Stimulated activated CD4-positive, alpha-beta T cell treated with anti-CD3 and anti-CD28 coated beads, Interleukin-1b, Interleukin-23, amount 100 ng/mL, for 48 hours (primary cell): ENCODE data around the gene CRYZL1.
"Not testable (repeated sequence)": the region's sequence is repeated elsewhere in the genome, so short reads cannot be mapped to it uniquely, and the experiment has no call there.

Experiments
- DNase-seq: peaks from one replicate; pipeline ENCODE4 v3.0.0-alpha.2; 2020

CRYZL1 gene

DNA sequence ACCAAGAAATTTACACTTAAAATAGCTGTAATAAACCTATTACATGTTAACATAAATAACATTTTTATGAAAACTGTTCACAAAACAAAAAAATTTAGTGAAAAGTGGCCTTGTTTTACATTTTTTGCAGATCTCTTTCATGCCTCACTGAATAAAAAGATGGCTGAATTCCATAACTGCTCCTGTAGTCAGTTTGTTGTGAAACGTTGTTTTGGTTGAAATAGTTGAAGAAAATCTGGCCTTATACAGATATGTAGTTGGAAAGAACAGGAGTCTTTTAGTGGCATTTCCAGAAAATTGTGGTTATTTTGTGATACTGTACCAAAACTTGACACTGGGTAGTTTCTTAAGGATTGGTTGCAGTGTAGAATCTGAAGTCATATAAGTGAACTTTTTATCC lies 18.9 kb upstream of the CRYZL1 start:
- no peak for DNase-seq

DNA sequence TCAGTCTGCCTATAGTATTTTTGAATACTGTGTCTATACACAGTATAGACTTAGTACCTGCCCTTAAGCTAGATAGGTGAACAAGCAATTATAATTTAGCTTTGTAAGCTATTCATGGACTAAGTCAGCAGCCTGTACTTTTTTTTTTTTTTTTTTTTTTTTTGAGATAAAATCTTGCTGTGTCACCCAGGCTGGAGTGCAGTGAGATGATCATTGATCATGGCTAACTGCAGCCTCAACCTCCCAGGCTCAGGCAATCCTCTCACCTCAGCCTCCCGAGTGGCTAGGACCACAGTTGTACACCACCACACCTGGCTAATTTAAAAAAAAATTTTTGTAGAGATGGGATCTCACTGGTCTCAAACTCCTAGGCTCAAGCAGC lies 18.0 kb upstream of the CRYZL1 start:
- DNase-seq: no peak

DNA sequence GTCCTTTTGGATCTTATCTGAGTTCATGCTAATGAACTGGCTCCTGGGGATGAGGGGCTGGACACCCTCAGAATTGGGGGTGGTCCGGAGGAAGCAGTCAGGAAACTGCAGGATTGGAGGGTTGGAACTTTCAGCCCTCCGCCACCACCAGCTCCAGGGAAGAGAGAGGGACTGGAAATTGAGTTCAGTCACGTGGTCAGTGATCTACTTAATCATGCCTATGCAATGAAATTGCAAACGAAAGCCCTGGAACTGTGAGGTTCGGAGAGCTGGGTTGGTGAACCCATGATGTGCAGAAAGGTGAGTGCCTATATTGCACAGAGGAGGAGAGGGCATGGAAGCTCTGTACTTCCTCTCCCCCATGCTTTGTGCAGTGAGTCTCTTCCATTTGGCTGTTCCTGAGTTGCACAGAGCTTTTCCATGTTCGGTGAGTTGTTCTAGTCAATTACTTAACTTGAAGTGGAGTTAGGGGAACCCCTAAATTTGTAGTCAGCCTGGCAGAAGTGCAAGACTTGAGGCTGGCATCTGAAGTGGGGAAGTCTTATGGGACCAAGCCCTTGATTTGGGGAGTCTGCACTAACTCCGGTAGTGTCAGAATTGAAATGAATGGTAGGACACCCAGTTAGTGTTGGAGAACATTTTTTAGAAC lies 17.5 kb upstream of the CRYZL1 start:
- no peak for DNase-seq

DNA sequence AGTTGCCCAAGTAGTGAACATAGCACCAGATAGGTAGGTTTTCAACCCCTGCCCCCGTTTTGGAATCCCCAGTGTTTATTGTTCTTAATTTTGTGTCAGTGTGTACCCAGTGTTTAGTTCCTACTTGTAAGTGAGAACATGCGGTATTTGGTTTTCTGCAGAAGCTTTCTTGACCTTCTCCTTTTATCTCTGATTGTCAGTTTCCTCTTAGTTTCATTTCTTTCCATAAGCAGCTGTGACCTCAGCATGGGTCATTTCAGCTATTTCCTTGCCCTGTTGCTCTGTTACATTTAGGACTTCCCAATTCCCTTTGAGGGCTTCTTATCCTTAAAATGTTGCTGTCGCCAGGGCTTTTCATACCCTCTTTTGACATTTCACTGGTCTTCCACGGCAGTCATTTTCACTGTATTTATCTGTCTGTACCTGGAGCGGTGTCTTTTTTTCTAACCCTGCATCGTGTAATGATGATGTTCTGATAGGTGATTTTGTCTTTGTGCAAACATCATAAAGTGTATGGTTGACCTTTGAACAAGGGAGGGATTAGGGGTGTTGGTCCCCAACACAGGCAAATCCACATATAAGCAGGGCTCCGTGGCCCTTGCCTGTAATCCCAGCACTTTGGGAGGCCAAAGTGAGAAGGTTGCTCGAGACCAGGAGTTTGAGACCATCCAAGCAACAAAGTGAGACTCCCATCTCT lies 15.7 kb upstream of the CRYZL1 start:
- no peak for DNase-seq

DNA sequence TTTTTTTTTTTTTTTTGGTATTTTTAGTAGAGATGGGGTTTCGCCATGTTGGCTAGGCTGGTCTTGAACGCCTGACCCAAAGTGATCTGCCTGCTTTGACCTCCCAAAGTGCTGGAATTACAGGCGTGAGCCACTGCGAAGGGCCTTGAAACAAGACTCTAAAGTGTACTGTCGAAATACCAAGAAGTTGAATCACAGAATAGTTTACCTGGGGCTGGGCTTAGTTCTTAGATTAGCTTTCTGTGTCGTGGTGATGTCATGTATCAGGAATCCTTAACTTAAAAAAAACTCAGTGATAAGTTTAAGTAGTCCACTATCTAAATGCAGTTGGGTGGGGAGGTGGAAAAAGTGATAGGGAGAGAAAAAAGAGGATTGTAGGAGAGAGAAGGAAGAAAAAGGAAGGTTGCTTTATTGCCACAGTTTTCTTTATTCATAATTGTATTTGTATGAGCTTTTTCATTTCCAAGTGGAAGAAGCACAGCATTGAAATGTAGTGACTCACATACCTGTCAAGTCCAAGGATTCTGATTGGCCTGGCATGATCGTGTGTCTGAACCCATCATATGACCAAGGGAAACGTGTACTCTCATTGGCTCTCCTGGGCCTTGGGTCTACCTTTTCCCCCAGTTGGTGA lies 14.2 kb upstream of the CRYZL1 start:
- no peak for DNase-seq

DNA sequence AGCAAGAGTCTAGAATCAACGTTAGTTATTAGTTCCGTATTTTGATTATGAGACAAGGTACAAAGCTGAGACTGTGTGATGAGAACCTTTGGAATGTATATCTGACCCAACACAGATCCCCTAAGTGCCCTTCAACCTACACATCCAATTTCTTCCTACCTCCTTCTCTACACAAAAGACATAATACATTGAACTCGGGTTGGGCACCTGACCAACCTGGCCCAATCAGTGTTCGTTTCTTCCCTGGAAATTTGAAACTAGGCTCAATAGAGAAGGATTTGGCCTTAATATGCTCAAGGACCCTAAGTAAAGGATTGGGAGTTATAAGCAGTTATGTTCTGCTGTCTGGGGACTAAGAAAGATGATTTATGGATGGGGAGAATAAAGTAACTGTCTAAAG lies 12.9 kb upstream of the CRYZL1 start:
- DNase-seq: no peak

DNA sequence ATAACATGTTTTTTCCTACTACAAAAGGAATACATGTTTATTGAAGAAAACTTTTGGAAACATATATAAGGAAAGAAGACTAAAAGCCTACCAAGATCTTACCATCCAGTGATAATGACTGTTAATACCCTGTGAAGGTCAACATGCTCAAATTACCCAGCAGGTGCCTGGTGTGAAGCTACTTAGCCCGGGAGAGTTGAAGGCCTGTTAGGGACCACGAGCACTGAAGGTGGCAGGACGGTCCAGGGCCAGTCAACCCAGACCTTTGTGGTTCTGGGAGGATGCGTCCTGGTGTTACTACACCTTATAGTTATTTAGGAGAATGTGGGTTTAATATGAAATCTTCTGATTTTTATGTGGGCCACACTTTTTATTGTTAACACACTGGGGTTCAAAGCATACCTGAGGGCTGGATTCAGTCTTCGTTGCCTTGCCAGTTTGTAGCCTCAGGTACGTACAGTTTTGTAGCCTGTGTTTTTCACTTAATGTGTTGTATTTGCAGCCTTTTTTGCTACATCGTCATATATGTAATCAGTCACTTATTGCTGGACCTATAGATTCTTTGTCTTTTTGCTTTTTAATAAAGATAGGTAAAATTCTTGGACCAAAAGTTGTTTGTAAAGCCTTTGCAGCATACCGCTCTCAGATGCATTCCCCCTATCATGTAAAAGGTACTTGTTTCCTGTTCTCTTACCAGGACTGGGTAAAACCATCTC lies 10.6 kb upstream of the CRYZL1 start:
- no peak for DNase-seq

DNA sequence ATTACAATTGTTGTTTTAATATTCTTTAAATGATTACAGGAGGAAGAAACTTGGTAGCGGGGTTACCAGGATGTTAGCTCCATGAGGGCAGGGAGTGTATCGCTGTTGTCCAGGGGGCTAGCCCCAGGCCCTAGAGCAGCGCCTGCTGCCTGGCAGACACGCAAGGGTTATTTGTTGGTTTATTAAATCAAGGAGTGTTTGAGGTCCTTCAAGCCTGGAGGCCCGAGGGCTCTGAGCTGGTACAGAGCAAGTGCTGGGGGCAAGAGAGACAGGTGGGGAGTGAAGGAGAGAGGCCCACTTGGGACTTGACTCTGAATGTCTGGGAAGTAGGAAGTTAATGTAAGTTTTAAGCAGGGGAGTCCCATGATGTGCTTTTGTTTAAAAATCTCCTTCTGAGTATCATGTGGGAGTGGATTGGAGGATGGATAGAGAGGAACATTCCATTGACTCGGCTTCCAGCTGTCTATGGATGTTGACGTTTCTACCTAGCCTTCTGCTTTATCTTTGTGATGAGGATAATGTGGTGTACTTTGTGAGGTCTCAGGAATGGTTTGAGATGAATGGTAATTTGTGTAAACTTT lies 9.5 kb upstream of the CRYZL1 start:
- DNase-seq: no peak

DNA sequence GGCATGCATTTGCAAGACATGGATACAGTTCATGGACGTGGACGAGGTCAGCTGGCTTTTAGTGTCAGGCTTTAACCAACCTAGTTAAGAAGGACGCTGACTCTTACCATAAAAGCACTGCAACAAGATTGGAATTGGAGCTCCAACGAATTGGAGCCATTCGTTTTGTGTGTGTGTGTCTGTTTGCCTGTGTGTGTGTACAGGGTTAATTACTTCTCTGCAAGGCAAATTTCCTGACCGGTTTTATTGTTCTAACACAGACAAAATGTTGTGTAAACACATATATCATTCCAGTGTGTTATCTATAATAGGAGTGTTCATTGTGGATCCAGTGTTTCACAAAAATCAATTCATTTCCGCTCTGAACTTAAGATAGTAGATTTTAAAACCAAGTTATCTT lies 8.7 kb upstream of the CRYZL1 start:
- DNase-seq: no peak

DNA sequence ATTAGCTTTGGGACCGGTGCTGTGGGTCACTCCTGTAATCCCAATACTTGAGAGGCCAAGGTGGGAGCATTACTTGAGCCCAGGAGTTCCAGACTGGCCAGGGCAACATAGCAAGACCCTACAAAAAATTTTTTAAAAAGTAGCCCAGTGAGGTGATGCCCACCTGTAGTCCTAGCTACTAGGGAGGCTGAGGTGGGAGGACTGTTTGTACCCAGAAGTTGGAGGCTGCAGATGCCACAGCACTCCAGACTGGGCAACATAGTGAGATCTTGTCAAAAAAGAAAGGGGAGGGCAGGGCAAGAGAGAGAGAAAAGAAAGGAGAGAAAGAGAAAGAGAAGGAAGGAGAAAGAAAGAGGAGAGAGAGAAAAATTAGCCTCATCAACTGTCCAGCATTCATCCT lies 7.0 kb upstream of the CRYZL1 start:
- no peak for DNase-seq

DNA sequence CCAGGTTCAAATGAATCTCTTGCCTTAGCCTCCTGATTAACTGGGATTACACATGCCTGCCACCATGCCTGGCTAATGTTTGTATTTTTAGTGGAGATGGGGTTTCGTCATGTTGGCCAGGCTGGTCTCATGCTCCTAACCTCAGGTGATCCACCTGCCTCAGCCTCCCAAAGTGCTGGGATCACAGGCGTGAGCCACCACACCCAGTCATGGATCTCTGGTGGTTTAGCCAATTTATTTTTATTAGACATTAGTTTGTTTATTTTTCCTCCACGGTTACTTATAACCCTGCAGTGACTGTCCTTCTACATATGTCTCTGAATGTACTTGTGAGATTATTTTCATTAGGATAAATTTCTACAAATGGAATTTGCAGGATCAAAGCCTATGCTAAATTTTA lies 6.0 kb upstream of the CRYZL1 start:
- no peak for DNase-seq

DNA sequence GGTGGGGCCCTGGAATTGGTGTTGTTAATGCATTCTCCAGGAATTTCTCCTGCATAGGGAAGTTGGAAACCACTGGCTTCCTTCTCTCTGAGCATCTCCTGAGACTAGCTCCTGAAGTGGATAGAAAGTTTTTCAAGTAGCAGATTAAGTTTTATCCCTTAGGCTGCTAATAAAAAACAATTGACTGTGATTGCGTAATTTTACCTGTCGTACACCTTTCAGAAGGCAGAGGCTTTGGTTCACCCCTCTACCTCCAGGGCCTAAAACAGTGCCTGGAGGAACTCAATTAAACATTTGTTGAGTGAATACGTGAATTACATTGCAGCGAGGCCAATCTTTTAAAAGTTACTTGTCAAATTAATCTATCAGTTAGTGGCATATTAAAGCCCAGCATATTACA lies 4.2 kb upstream of the CRYZL1 start:
- DNase-seq: no peak

DNA sequence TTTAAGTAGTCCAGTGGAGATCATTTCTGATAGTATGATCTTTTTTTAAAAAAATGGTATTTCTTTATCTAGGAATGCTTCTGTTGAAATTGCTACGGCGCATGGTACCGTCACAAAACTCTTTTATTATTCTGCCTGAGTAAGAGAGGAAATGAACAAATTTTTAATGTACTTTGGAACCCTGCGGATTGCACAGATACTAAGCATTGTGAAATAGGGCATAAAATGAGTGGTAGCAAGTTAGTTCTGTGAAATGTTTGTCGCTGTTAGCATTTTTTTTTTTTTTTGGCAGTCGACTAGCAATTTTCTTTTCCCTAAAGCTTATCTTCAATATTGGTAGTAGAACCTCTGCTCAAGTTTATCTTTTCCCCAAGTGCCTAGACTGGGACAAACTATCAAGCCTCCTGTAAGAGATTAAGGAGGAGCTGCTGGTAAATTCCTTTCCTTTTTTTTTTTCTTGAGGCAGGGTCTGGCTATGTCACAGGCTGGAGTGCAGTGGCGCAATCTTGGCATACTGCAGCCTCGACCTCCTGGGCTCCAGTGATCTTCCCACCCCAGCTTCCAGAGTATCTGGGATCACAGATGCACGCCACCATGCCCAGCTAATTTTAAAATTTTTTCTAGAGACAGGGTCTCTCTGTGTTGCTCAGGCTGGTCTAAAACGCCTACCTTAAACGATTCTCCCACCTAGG lies 3.0 kb upstream of the CRYZL1 start:
- no peak for DNase-seq

DNA sequence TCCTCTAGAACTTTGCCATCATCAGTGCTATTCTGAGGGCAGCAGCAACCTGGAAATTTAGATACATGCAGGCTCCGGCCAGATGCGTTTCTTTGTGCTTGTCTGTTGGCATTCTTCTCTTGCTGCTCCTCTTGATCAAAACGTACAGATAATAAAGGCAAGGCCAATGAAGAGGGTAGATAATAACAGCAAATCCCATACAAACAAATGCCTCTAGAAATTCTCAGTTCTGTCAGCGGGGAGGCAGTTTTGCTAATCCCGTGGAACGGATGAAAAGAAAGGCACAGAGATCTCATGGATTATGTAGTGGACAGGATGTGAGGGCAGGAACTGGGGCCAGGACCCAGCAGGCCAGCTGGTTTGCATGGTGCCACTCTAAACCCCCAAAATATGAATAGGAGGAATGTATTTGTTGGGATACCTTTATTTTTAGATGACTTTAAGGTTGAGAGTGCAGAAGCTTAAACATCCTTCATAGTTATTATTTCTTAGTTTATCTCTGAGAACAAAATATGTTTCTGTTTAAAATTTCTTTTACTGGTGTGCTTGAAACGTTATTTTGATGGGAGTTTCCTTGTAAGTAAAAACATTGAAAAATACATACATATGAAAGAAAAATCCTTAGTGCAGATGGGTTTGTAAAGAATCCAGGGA lies 2.2 kb upstream of the CRYZL1 start:
- no peak for DNase-seq

DNA sequence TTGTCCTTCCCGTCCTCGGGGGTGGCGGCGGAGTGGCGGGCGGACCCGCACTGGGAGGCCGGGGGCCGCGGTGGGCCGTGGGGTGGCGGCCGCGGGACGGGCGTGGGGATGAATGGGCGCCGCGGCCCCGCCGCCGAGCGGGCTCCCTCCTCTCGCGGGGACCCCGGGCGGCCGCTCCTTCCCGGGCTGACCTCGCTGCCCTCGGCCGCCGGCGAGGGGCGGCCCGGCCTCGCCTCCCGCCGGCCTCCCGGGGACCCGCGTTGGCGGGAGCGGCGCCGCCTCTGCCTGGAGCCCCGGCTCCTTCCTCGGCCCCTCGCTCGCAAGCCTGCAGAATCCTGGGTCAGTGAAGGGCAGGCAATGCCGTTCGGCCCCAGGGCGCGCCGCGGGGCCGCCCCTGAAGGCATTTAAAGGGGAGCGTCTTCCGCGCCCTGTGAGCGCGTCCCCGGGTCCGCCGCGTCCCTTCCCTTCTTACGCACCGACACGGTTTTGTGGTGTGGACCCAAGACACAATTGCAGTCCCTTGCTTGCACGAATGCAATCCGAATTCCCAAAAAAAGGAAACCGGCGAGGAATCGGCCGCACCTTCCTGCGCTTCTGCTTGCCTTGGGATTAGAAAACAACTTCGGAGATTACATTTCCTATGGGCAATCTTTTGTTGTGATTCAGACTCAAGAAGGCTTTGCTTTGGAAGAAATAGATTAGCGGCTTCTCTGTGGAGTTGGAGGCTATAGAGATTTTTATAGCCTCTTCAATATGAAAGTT lies 1.5 kb upstream of the CRYZL1 start:
- no peak for DNase-seq

DNA sequence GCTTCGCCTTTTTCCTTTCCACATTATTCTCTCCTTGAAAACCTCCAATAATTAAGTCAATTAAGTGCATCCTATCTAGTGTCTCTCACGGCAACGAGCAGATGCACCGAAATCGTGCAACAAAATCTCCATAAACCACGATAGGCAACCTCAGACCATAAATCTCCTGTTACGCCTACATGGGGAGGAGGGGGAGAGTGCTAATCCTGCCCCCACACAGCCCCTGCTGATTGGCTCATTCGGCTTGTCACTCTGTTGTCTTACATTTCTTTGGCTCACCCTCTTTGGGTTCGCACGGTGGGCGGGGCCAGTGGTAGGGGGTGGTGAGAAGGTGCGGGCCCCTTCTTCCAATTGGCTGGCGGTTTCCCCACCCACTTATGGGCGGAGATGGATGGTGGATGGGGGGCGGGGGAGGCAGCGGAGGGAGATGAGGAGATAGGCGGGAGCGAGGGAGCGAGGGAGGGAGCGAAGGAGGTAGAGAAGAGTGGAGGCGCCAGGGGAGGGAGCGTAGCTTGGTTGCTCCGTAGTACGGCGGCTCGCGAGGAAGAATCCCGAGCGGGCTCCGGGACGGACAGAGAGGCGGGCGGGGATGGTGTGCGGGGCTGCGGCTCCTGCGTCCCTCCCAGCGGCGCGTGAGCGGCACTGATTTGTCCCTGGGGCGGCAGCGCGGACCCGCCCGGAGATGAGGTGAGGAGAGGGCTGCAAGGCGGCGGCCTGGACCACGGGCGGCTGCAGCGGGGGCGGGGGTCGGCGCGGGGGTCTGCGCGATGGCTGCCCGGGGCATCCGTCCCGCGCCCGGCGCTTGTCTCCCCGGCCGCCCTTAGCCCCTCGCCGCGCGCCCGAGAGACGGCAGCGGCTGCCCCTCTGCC lies 720 bp upstream of the CRYZL1 start, which contains the start of gene ITSN1:
TSS of gene ITSN1 (plus strand) at position 475 of the 869 bp plus-strand sequence. CDS start 76,328 bp downstream, outside the sequence.
- DNase-seq: peak; percentile 100

DNA sequence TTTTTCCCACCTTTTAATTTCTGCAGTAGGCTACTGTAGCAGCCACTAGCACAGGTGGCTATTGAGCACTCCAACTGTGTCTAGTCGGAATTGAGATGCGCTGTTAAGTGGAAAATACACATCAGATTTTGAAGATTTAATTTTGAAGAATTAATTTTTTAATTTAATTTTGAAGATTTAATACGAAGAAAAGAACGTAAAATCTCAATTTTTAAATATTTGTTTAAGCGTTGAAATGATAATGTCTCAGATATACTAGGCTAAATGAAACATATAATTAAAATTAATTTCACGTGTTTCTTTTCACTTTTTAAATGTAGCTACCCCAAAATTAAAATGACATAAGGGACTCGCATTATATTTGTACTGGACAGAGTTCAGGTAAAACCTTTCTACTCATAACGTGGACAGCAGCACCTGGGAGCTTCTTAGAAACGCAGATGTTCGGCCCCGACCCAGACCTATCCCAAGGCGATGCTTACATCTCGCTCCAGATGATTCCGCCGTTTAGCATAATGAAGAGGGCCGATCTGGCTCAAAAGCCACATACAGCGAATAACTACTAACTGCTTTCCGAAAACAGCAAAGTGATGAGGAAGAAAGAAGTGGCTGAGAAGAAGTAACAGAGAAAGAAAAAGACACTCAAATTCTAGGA lies 717 bp downstream of the CRYZL1 start:
- no peak for DNase-seq

DNA sequence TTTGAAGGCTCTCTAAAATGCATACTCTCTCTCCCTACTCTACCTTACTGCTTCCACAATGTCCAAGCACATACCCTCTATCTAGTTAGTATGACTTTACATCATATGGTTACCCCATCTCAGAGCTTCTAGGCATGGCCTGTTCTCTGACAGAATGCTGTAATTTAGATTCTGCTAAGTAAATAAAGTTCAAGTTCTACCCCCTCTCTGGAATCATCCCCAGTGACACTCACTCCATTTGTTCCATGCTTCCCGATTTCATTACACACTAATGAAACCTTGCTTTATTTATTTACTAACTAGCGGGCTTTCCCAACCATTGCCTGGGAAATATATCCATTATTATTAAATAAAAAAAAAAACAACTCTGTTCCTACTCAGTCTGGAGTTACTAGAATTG lies 7.3 kb downstream of the CRYZL1 start:
- DNase-seq: no peak

DNA sequence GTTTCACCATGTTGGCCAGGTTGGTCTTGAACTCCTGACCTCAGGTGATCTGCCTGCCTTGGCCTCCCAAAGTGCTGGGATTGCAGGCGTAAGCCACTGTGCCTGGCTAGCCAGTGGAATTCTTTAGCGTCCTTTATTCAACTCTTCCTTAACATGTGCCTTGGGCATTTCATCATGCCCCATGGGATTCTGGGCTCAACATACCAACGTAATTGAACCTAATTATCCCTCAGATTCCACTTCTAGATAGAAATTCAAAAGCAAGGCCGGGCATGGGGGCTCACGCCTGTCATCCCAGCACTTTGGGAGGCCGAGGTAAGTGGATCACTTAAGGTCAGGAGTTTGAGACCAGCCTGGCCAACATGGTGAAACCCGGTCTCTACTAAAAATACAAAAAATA lies 15.4 kb downstream of the CRYZL1 start:
- not testable (repeated sequence) for DNase-seq

DNA sequence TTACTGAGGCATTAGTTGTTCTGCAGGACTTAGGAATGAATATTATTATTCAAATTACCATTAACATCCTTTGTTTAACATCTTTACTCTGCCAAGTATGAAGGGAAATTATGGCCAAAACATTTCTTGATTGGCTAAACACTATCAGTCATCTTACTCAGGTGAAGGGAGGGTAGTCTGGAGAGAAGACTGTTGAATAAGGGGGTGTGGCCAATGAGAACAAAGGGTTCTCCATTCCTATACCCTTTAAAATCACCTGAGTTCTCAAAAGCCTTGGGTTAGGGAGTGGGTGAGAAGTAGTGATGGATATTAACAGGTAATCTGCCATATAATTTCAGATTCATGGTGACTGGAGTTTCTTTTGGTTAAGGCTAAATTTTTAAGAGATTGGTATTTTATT lies 19.3 kb downstream of the CRYZL1 start:
- no peak for DNase-seq
